ENCODE results near the gene CLMN. TPM values are rescaled to one million over a fixed set of nuclear protein-coding genes. Genes with fewer than 3 reads are reported as not detected.

The CLMN gene
- total RNA-seq, 1 experiment from 2014 or later, result 33.4 TPM

- no peak for TF ChIP-seq YY1 (IDR thresholded peaks at IDR 0.05; ENCODE audit: extremely low read depth, insufficient replicate concordance, low read depth, low read length)
- TF ChIP-seq EZH2 (IDR thresholded peaks at IDR 0.05), result no peak
- TF ChIP-seq ELF1 (IDR thresholded peaks at IDR 0.05; ENCODE audit: borderline replicate concordance, low read depth), result no peak
- no peak for TF ChIP-seq ZBTB33 (IDR thresholded peaks at IDR 0.05; ENCODE audit: extremely low read depth, insufficient replicate concordance, low read length)
- TF ChIP-seq REST (IDR thresholded peaks at IDR 0.05; ENCODE audit: low read depth), result no peak
- no peak for TF ChIP-seq TCF7L2 (IDR thresholded peaks at IDR 0.05; ENCODE audit: borderline replicate concordance, extremely low read depth, insufficient read depth, insufficient read length)
These were observed 179.4 kb downstream of the CLMN start (continued) for GRCh38 chr14:95140060-95140858.
